Measurements from ENCODE around the gene MCF2L.

MCF2L gene

GRCh38 chr13:113087923-113088690, 119.1 kb downstream of the MCF2L start:
- TF ChIP-seq, protein P1, sequence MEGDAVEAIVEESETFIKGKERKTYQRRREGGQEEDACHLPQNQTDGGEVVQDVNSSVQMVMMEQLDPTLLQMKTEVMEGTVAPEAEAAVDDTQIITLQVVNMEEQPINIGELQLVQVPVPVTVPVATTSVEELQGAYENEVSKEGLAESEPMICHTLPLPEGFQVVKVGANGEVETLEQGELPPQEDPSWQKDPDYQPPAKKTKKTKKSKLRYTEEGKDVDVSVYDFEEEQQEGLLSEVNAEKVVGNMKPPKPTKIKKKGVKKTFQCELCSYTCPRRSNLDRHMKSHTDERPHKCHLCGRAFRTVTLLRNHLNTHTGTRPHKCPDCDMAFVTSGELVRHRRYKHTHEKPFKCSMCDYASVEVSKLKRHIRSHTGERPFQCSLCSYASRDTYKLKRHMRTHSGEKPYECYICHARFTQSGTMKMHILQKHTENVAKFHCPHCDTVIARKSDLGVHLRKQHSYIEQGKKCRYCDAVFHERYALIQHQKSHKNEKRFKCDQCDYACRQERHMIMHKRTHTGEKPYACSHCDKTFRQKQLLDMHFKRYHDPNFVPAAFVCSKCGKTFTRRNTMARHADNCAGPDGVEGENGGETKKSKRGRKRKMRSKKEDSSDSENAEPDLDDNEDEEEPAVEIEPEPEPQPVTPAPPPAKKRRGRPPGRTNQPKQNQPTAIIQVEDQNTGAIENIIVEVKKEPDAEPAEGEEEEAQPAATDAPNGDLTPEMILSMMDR (IDR thresholded peaks at IDR 0.05; ENCODE audit: insufficient read depth, low read depth, low read length, missing control alignments), result no peak
- H3K4me3 ChIP-seq (ENCODE audit: low read length), result no peak overlapping the region
- no peak for DNase-seq (ENCODE audit: low read depth)

- TF ChIP-seq, protein P1 (IDR thresholded peaks at IDR 0.05; ENCODE audit: insufficient read depth, low read depth, low read length, missing control alignments), result no peak
- no peak for DNase-seq (ENCODE audit: low read depth)
Measured at GRCh38 chr13:113088691-113089020, 119.6 kb downstream of the MCF2L start.

GRCh38 chr13:113089693-113090414, 120.8 kb downstream of the MCF2L start:
- TF ChIP-seq, protein P1 (IDR thresholded peaks at IDR 0.05; ENCODE audit: insufficient read depth, low read depth, low read length, missing control alignments), result no peak
- no peak for DNase-seq (ENCODE audit: low read depth)
- H3K4me3 ChIP-seq (ENCODE audit: low read length), result no peak overlapping the region

More at GRCh38 chr13:113088691-113089020, 119.6 kb downstream of the MCF2L start:
- H3K4me3 ChIP-seq (ENCODE audit: low read length), result no peak overlapping the region

- DNase-seq (ENCODE audit: low read depth), result no peak
- no peak overlapping the region for H3K4me3 ChIP-seq (ENCODE audit: low read length)
- TF ChIP-seq, protein P1 (IDR thresholded peaks at IDR 0.05; ENCODE audit: insufficient read depth, low read depth, low read length, missing control alignments), result no peak
Measured at GRCh38 chr13:113090415-113090770, 121.4 kb downstream of the MCF2L start.

- DNase-seq (ENCODE audit: low read depth), result no peak
- TF ChIP-seq, protein P1 (IDR thresholded peaks at IDR 0.05; ENCODE audit: insufficient read depth, low read depth, low read length, missing control alignments), result no peak
- no peak overlapping the region for H3K4me3 ChIP-seq (ENCODE audit: low read length)
Measured at GRCh38 chr13:113090806-113091205, 121.8 kb downstream of the MCF2L start.

- H3K4me3 ChIP-seq (ENCODE audit: low read length), result no peak overlapping the region
- TF ChIP-seq, protein P1 (IDR thresholded peaks at IDR 0.05; ENCODE audit: insufficient read depth, low read depth, low read length, missing control alignments), result no peak
- no peak for DNase-seq (ENCODE audit: low read depth)
Measured at GRCh38 chr13:113091211-113091771, 122.3 kb downstream of the MCF2L start.

All from epithelial cell of esophagus (primary cell).